Measurements from ENCODE around the gene PSKH1. TPM values are rescaled to one million over a fixed set of nuclear protein-coding genes. Genes with fewer than 3 reads are reported as not detected.
A peak's percentile ranks its signal among the peaks of the same experiment; 100 is the strongest.

Gene PSKH1
- polyA plus RNA-seq, 4 donors: 33.7 to 41.8 (median 37.9) TPM

DNA sequence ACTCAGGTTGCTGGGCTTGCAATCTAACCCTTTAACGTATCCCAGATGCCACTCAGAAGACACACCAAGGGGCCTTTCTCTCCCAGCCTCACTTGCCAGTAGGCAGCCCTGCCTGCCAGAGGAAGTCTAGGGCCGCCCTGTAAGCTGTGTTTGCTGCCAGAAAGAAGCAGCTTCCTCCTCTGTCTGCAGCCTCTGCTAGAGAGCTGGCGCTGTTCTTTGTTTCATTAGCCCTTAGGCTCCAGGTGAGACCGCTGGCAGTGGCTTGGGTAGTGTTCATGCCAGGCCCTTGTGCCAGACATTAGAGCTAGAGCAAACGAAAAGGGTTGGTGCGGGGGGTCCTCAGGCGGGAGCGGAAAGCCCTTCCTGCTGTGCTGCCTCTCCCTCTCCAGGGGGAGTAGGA, 29.7 kb downstream of the PSKH1 start:
- DNase-seq (ENCODE audit: low read depth in 4 of 4, low spot score in 3 of 4): no peak

DNA sequence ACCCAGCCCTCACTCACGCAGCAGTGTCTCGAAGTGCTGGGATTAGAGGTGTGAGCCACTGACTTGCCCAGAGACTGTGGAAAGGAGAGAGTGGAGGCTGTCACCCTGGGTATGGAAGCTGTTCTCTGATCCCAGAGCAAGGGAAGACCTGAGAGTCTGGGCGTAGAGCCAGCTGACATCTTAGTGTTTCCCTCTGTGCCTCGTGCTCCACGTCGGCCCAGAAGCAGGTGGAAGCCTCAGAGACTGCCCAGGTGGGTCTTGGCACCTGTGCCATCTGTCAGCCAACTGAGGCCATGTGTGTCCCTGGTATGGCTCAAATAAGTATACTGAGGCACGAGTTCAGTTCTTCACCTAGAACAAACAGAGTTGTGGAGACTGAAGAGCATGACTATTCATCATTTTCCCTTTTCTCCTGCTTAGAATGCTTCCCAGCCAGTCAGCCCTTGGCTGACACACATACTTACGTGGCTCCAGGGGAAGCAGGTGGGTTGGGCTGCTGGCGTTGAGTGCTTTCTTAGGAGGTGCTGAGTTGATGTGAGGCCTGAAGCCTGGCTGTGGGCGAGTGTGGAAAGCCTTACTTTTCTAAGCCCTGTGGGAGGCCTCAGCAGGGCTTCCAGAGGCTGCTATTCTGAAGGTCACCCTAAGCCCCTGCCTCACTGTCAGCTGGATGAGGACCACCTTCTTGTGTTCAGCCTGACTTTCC, 30.5 kb downstream of the PSKH1 start:
- DNase-seq (ENCODE audit: low read depth in 4 of 4, low spot score in 3 of 4): no peak

DNA sequence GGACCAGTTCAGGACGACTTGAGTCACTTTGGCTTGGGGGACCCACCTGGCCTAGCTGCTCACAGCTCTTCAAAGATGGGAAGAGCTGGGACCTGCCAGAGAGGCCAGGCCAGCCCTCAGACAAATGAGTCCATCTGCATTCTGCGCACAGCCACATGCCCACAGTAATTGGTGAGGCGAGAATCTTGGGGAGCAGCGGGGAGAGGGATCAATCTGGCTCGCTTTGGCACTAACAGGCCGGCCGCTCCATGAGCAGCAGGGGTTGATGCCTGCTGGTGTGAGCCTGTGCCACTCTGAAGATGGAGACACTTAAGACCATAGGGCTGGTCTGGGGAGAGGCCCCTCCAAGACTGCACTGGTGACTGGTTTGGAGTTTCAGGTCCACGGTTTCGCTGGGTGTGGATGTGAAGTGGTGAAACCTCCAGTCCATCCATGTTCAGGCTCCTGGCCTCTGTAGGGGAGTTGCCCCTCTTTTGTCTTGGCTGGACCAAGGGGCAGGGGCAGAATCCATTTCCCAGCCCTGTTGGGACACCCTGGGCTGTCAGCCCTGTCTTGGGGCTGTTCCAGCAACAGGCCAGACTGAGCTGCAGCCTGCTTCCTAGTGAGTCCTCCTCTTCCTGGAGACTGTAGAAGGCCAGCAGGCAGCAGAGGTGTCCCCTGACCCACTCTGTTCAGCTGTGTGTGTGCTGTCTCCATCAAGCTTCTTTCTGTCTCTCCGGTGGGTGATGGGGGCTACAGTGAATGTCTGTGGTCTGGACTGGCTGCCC, 31.3 kb downstream of the PSKH1 start:
- DNase-seq (ENCODE audit: low read depth in 4 of 4, low spot score in 3 of 4): no peak

DNA sequence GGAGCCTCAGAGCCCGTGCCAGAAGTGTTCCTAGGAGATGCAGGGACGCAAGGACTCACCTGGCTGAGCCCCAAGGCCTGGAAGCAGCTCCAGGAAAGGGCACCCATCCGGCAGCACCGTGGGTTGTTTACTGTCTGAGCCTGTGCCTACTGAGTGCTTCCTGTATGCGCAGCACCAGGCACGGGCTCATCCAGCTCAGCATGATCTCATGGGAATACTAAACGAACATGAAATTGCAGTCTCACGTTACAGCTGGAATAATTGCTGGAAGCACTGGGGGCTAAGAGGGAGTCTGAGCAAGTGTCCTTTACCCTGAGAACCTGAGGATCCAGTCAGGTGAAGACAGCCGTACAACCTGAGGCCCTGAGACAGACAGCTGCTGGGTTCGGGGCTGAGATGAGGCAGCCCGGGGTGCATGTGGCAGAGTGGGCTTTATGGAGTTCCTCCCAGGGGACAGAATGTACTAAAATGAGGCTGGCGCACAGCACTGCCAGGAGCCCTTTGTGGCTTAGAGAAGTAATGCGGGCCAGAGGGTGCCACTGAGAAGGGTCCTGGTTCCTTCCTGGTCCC, 33.2 kb downstream of the PSKH1 start:
- no peak for DNase-seq (ENCODE audit: low read depth in 4 of 4, low spot score in 3 of 4)

DNA sequence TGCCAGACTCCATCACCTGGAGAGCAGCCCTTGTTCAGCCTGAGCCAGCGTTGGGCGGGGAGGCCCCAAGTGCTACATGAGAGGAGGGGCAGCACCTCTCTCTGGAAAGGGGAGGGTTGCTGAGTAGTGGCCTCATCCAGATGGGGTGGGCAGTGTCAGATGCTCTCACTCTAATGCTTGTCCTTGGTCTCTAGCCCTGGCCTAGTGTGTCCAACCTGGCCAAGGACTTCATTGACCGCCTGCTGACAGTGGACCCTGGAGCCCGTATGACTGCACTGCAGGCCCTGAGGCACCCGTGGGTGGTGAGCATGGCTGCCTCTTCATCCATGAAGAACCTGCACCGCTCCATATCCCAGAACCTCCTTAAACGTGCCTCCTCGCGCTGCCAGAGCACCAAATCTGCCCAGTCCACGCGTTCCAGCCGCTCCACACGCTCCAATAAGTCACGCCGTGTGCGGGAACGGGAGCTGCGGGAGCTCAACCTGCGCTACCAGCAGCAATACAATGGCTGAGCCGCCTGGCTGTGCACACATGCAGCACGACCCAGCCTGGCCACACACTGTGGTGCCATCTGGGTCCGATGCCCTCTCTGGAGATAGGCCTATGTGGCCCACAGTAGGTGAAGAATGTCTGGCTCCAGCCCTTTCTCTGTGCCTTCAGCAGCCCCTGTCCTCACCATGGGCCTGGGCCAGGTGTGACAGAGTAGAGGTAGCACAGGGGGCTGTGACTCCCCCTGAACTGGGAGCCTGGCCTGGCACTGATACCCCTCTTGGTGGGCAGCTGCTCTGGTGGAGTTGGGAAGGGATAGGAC, 34.3 kb downstream of the PSKH1 start:
- no peak for DNase-seq (ENCODE audit: low read depth in 4 of 4, low spot score in 3 of 4)

DNA sequence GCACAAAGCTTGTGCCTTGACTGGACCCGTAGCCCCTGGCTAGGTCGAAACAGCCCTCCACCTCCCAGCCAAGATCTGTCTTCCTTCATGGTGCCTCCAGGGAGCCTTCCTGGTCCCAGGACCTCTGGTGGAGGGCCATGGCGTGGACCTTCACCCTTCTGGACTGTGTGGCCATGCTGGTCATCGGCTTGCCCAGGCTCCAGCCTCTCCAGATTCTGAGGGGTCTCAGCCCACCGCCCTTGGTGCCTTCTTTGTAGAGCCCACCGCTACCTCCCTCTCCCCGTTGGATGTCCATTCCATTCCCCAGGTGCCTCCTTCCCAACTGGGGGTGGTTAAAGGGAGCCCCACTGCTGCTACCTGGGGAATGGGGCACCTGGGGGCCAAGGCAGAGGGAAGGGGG, 35.1 kb downstream of the PSKH1 start:
- no peak for DNase-seq (ENCODE audit: low read depth in 4 of 4, low spot score in 3 of 4)

DNA sequence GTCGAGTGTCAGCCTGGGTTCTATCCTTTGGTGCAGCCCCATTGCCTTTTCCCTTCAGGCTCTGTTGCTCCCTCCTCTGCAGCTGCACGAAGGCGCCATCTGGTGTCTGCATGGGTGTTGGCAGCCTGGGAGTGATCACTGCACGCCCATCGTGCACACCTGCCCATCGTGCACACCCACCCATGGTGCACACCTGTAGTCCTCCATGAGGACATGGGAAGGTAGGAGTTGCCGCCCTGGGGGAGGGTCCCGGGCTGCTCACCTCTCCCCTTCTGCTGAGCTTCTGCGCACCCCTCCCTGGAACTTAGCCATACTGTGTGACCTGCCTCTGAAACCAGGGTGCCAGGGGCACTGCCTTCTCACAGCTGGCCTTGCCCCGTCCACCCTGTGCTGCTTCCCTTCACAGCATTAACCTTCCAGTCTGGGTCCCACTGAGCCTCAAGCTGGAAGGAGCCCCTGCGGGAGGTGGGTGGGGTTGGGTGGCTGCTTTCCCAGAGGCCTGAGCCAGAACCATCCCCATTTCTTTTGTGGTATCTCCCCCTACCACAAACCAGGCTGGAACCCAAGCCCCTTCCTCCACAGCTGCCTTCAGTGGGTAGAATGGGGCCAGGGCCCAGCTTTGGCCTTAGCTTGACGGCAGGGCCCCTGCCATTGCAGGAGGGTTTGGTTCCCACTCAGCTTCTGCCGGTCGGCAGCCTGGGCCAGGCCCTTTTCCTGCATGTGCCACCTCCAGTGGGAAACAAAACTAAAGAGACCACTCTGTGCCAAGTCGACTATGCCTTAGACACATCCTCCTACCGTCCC, 35.7 kb downstream of the PSKH1 start:
- DNase-seq (ENCODE audit: low read depth in 4 of 4, low spot score in 3 of 4): peak in 2 of 4 donors; percentile 31 to 48

DNA sequence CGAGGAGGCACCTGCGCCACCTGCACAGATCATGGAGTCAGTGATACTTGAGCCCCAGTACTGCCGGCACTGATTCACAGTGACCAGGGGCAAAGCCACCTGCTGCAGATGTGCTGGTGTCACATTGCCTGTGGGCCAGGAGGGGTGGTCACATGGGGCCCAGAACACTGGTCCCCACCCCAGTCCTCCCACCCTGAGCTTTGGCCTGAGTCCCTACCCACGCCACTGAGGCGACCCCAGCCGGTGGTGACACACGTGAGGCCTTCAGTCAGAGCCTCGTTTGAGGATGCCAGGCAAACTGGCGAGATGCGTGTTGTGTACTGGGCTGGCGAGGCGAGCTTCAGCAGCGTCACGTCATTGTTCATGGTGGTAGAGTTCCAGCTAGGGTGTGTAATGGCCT, 37.1 kb downstream of the PSKH1 start:
- no peak for DNase-seq (ENCODE audit: low read depth in 4 of 4, low spot score in 3 of 4)

DNA sequence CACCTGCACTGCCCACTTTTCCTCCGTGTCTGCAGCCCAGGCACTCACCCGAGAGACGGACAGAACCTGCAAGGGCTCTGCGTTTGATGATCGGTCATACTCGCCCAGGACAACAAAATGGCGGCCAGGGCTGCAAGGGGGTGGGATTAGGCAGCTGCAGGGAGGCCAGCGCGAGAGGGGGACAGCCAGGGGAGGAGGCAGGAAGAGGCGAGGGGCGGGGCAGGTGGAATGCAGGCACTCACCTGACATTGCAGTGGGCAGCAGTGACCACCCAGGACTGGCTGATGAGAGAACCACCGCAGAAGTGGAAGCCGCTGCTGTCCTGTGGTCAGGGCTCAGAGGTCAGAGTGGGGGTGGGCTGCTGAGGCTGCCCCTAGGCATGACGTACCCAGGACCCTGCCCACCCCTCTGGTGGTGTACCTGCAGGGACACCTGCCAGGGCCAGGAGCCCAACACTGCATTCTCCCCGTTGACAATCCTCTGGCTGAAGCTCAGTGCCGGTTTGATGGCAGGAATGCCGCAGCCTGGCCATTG, 37.7 kb downstream of the PSKH1 start:
- DNase-seq (ENCODE audit: low read depth in 4 of 4, low spot score in 3 of 4): no peak

DNA sequence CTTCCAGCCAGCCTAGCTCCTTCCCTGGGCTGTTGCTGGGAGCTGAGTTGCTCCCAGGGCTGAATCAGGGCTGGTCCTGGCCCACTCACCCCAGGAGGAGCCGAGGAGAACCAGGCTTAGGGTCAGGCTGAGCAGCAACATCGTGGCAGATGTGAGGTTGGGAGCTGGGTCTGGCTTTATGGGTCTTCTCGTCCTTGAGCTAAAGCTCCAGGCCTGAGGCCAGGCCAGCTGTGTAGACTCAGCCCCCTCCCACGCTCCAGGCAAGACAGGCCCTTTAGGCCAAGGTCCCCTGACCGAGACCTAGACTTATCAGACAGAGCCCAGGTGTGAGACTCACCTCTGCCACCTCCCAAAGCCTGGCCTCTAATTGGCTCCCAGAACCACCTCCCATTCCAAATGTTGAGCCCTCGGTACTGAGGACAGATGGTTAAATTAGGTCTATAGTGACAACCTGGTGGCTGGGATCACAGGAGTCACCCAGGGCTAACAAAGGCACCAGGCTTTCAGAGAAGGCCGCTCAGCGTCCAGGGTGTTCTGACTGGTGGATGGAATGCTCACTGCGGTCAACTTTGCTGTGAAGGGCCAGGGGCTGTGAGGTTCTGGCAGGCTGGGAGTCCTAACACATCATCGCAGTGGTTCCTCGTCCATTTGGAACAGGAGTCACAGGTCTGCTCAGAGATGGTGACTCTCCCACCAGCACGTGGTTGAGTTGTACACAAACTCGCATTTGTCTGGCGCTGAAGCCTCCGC, 38.8 kb downstream of the PSKH1 start, which contains the start of gene CTRL:
Gene CTRL (minus strand): TSS at position 151 of the 750 bp plus-strand sequence. CDS start 10 bp downstream, at position 141.
- DNase-seq (ENCODE audit: low read depth in 4 of 4, low spot score in 3 of 4): no peak

DNA sequence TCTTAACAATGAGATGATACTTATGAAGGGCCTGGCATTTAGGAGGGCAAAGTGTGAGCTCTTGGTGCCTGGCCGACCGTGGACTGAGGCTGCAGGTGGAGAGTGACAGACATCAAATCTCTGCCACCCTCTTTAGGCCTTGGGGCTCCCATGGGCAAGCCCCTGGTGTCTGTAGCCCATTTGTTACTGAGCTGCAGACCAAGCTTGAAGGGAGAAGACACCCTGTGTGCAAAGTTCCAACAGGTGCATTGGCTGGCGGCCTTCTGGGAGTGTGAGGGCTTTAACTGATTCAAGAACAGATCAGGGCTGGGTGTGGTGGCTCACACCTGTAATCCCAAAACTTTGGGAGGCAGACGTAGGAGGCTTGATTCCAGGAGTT, 39.4 kb downstream of the PSKH1 start:
- no peak for DNase-seq (ENCODE audit: low read depth in 4 of 4, low spot score in 3 of 4)

DNA sequence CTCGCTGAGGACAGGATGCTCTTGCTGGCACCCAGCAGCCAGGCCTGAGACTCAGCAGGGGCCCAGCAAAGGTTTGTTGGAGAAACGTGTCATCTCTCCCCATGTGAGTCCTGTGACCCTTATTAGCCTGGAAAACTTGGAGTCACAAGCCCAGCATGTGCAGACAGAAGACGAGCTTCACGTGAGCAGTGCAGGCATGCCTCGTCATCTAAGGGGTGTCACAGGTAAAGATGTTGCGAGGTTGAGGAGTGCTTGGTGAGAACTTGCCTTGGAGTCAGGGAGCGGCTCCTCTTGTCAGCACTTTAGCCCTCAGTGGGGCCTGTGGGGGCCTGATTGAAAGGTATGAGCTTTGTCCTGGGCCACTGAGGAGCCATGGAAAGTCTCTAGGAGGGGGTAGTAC, 40.8 kb downstream of the PSKH1 start:
- DNase-seq (ENCODE audit: low read depth in 4 of 4, low spot score in 3 of 4): no peak

DNA sequence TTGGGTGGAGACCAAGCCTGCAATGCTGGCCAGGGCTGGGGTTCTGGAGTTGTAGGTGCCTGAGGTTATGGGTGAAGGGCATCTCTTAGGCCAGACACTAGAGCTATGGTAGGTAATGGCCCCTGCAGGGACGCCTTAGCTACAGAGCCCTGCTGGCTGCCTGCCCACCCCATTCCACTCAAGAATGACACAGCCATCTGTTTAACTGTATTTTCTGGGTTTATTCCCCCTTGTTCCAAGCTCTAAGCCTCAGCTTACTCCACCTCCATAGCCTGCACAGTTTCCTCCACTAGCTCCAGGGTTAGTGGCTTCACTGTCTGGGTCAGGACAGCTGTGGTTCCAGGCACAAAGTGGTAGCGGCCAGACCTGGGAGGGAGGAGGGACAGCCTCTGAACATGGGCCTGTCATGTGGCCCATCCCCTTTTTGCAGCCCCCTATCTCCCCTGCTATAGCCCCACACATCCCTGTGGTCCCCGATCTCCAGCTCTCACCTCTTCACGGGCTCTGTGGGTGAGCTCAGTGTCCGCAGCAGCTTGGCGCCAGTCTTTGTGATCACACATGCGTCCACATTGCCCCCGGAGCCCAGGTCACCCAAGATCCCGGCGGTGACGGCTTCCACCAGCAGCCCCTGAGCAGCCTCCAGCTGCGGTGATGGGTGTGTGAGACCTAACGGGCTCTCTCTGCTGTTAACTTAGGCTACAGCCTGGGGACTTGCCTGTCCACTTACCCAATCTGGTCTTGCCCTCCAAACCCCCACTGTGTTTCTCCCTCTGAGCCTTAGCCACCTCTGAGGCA, 41.4 kb downstream of the PSKH1 start:
- DNase-seq (ENCODE audit: low read depth in 4 of 4, low spot score in 3 of 4): no peak

DNA sequence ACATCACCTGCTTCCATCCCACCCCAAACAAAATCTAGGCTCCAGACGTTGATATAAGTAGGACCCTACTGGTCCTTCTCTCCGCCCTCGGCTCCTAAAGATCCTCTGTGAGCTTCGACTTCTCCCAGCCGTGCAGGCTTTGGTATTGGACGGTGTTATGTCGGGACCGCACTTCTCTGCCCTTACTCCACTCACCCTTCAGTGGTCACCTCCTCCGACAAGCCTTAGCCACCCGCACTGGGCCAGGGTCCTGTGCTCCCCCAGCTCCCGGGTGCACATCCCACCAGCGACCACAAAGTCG, 42.0 kb downstream of the PSKH1 start:
- DNase-seq (ENCODE audit: low read depth in 4 of 4, low spot score in 3 of 4): no peak

DNA sequence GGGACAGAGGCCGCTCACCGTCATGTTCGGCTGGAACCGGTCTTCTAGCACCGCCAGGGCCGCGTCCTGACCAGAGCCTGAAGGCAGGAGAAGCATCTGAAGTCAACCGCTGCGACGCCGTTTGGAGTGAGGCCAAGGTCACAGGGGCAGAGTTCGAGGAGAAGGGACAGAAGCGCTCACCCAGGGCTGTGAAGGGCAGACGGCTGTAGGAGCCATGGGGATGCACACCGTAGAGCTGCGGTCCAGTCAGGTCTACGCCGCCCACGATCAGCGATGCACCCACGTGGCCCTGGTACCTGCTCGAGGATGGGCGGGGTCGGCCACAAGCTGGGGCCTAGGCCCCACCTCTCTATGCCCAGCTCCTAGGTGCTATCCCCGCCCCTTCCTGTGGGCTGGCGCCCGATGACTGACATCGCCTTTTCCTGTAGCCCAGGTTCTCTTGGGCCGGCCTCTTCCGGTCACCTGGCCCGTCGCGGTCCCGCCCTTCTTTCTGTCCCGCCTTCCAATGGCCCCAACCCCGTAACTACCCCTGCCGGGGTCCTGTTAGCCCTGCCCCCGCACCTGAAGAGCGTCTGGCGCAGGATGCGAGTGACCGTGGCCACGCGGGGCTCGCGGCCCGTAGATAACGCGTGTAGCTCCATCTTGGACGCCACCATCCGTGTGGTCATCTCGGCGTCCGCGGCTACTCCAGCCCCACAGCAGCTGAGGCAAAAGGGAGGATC, 42.5 kb downstream of the PSKH1 start:
- peak; percentile 85 to 94 (median 90) for DNase-seq (ENCODE audit: low read depth in 4 of 4, low spot score in 3 of 4)

DNA sequence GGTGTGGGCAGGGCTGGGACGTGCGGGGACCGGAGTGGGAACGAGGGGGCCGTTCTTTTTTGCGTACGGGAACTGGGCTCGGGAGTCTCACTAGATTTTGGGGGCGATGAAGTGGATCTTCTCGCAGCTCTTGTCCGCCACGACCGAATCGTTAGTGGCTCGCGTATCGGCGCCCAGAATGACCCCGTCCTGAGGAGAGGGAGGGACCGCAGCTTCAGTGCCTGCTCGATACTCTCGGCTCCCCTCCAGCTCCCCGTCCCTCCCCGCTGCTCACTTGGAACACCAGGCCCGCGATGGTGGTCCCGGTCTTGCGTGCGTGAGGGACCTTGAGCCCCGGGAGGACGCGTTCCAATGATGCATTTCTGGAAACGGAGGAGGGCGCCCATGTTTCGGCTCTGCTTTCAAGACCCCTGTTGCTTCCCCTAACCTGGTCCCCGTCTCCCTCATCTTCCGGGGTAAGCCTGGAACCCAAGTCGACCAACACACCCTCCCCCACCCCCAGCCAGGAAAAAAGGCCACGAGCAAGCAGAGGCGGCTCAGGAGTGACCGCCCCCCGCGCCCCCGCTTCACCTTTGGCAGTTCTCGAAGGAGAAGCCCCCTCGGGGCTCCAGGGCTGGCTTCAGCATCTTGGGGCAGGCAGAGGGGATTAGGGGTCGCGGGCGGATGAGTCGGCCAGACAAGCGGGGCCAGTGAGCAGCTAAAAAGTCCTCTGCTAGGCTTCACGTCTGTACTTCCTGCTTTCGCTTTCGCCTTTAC, 43.2 kb downstream of the PSKH1 start, which contains the start of gene PSMB10:
Gene PSMB10 (minus strand): TSS at position 727 of the 756 bp plus-strand sequence. CDS start 101 bp downstream, at position 626.
- peak in 3 of 4 donors; percentile 17 to 29 (median 27) for DNase-seq (ENCODE audit: low read depth in 4 of 4, low spot score in 3 of 4)

Data from right renal pelvis (tissue), 4 donors.